CD4-positive, alpha-beta T cell (primary cell): ENCODE results near the gene TBL1X. TPM values are rescaled to one million over a fixed set of nuclear protein-coding genes. Genes with fewer than 3 reads are reported as not detected.

Experiments used
- ATAC-seq: fragments of 200-7000 bp; cut with Tn5 transposase; one replicate; pipeline ENCODE4 v1.10.0; 2022; ENCODE audit warnings: mild to moderate bottlenecking; ENCODE audit not compliant: poor library complexity
- CTCF ChIA-PET: fragments of 350-600 bp; sonication (Branson Sonifier 250); formaldehyde crosslinking; loops from one replicate; lab custom pipeline; 2021; ENCODE audit warnings: antibody characterized with exemption, inconsistent platforms; lab: Charles Lee
- POLR2A ChIA-PET: fragments of 350-600 bp; sonication (Branson Sonifier 250); formaldehyde crosslinking; loops from one replicate; lab custom pipeline; 2021; ENCODE audit warnings: antibody characterized with exemption, inconsistent platforms; lab: Charles Lee
- DNase-seq, 14 experiments: peaks; one replicate each; pipeline ENCODE4 v3.0.0-alpha.2; 2013 to 2020; ENCODE audit warnings: mixed read lengths in 2 of 14
- H3K27ac ChIP-seq, 2 donors: one replicate each; pipeline versions ENCODE4 v1.5.1 to v1.7.0; 2013; ENCODE audit warnings: low read length in 2 of 2, low read depth in 1 of 2, mild to moderate bottlenecking in 1 of 2
- H3K27me3 ChIP-seq, 2 experiments: 1 replicate in 1 of 2; 2 replicates in 1 of 2; pipeline versions ENCODE4 v1.6.1 to v1.7.0; 2013; ENCODE audit warnings: low read length in 2 of 2, control low read depth in 1 of 2, mild to moderate bottlenecking in 1 of 2, moderate library complexity in 1 of 2; ENCODE audit not compliant: insufficient read depth in 2 of 2, control insufficient read depth in 1 of 2
- H3K36me3 ChIP-seq: one replicate; pipeline ENCODE4 v1.6.1; 2013; ENCODE audit warnings: low read length, control low read depth; ENCODE audit not compliant: insufficient read depth
- H3K4me1 ChIP-seq: one replicate; pipeline ENCODE4 v1.6.1; 2013; ENCODE audit warnings: low read length, control low read depth; ENCODE audit not compliant: insufficient read depth
- H3K4me3 ChIP-seq: one replicate; pipeline ENCODE4 v1.5.1; 2013; ENCODE audit warnings: mild to moderate bottlenecking, low read length, moderate library complexity
- H3K9me3 ChIP-seq, 2 experiments: 1 replicate in 1 of 2; 2 replicates in 1 of 2; pipeline versions ENCODE4 v1.6.1 to v1.7.0; 2013; ENCODE audit warnings: low read length in 2 of 2, mild to moderate bottlenecking in 2 of 2, control low read depth in 1 of 2, moderate library complexity in 1 of 2; ENCODE audit not compliant: control insufficient read depth in 1 of 2, insufficient read depth in 1 of 2
- H3K27ac Mint-ChIP-seq: one replicate; pipeline ENCODE4 v1.8.0; 2020; ENCODE audit warnings: mixed read lengths
- H3K27me3 Mint-ChIP-seq: one replicate; pipeline ENCODE4 v1.8.0; 2021; ENCODE audit warnings: mixed read lengths
- H3K36me3 Mint-ChIP-seq: one replicate; pipeline ENCODE4 v1.8.0; 2021; ENCODE audit warnings: low read depth, mixed read lengths
- H3K4me1 Mint-ChIP-seq: one replicate; pipeline ENCODE4 v1.8.0; 2021; ENCODE audit warnings: low read depth, mixed read lengths
- H3K4me3 Mint-ChIP-seq: one replicate; pipeline ENCODE4 v1.8.0; 2020; ENCODE audit warnings: mild to moderate bottlenecking, mixed read lengths
- H3K9me3 Mint-ChIP-seq: one replicate; pipeline ENCODE4 v1.8.0; 2020; ENCODE audit warnings: mixed read lengths
- intact Hi-C, 2 experiments: fragments of 100-400 bp; cut with DNase I in 1 of 2; cut with micrococcal nuclease in 1 of 2; formaldehyde crosslinking; loops; one replicate each; pipeline versions ENCODE4 v1.15.1 to v1.9.0; 2023 to 2025; cut with DNase I, micrococcal nuclease
- total RNA-seq, 174 experiments: library from RNA in 2 of 174; stranded (reverse) in 2 of 174; gene quantifications; one replicate each; pipeline ENCODE4 v1.2.3 and lab custom pipeline; 2021 to 2026
- TF ChIP-seq, protein P1 (sequence below): fragments of 200-600 bp; IDR thresholded peaks from one replicate; pipeline ENCODE4 v1.8.0; 2022; ENCODE audit warnings: antibody characterized with exemption, mild to moderate bottlenecking

Gene TBL1X
- total RNA-seq, 2 experiments from 2014 or later: 17.4 to 19.2 TPM

DNA sequence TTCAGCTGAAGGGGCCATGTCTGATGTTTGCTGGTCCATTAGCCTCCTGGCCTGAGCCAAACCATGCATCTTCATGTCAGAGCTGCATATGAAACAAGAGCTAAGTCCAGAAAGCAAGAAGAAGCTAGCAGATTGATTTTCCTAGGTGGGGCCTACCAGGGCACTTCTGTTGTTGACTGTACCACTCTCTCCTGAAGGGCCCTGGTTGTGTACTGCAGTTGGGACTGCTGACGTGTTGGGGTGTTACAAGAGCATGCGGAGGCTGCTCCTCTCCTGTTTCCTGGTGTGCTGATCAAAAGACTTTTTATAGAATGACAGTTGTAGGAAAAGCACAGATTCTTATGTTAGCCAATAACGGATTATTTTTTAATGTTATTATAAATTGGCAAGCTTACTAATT is 145.1 kb downstream of the TBL1X start:
- no peaks in the 10 kb centered on the region for H3K9me3 ChIP-seq
- H3K4me3 ChIP-seq: no peak overlapping the region
- Mint-ChIP-seq H3K27ac (no peak overlapping the region), H3K9me3 (no peaks in the 10 kb centered on the region), H3K4me1 (no peaks in the 10 kb centered on the region), H3K27me3 (no peaks in the 10 kb centered on the region), H3K36me3 (no peaks in the 10 kb centered on the region), H3K4me3 (no peak overlapping the region)
- H3K27me3 ChIP-seq: no peaks in the 10 kb centered on the region
- H3K4me1 ChIP-seq: no peaks in the 10 kb centered on the region
- ChIA-PET POLR2A (no interaction called here), CTCF (no interaction called here)
- ATAC-seq (no peak), DNase-seq (no peak)
- H3K27ac ChIP-seq: no peak overlapping the region
- TF ChIP-seq, protein P1, sequence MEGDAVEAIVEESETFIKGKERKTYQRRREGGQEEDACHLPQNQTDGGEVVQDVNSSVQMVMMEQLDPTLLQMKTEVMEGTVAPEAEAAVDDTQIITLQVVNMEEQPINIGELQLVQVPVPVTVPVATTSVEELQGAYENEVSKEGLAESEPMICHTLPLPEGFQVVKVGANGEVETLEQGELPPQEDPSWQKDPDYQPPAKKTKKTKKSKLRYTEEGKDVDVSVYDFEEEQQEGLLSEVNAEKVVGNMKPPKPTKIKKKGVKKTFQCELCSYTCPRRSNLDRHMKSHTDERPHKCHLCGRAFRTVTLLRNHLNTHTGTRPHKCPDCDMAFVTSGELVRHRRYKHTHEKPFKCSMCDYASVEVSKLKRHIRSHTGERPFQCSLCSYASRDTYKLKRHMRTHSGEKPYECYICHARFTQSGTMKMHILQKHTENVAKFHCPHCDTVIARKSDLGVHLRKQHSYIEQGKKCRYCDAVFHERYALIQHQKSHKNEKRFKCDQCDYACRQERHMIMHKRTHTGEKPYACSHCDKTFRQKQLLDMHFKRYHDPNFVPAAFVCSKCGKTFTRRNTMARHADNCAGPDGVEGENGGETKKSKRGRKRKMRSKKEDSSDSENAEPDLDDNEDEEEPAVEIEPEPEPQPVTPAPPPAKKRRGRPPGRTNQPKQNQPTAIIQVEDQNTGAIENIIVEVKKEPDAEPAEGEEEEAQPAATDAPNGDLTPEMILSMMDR: no peak
- intact Hi-C loops: no loop called here
- H3K36me3 ChIP-seq: no peaks in the 10 kb centered on the region

GRCh38 chrX:9610771-9611392 is 146.0 kb downstream of the TBL1X start:
- POLR2A ChIA-PET: no interaction called here
- no peaks in the 10 kb centered on the region for H3K4me1 Mint-ChIP-seq
- DNase-seq (no peak), ATAC-seq (no peak)
- TF ChIP-seq, protein P1: no peak
- CTCF ChIA-PET: no interaction called here
- H3K36me3 Mint-ChIP-seq: no peaks in the 10 kb centered on the region
- Histone ChIP-seq H3K4me3 (no peak overlapping the region), H3K36me3 (no peaks in the 10 kb centered on the region), H3K9me3 (no peaks in the 10 kb centered on the region), H3K4me1 (no peaks in the 10 kb centered on the region), H3K27me3 (no peaks in the 10 kb centered on the region), H3K27ac (no peak overlapping the region)
- H3K27me3 Mint-ChIP-seq: no peaks in the 10 kb centered on the region
- intact Hi-C loops: no loop called here
- H3K9me3 Mint-ChIP-seq: no peaks in the 10 kb centered on the region
- H3K27ac Mint-ChIP-seq: no peak overlapping the region
- H3K4me3 Mint-ChIP-seq: no peak overlapping the region

GRCh38 chrX:9611436-9612145 is 146.7 kb downstream of the TBL1X start:
- Mint-ChIP-seq H3K36me3 (no peaks in the 10 kb centered on the region), H3K4me3 (no peak overlapping the region), H3K4me1 (no peaks in the 10 kb centered on the region), H3K27ac (no peak overlapping the region), H3K9me3 (no peaks in the 10 kb centered on the region), H3K27me3 (no peaks in the 10 kb centered on the region)
- DNase-seq (no peak), ATAC-seq (no peak)
- Histone ChIP-seq H3K4me3 (no peak overlapping the region), H3K27ac (no peak overlapping the region), H3K4me1 (no peaks in the 10 kb centered on the region), H3K9me3 (no peaks in the 10 kb centered on the region), H3K36me3 (no peaks in the 10 kb centered on the region), H3K27me3 (no peaks in the 10 kb centered on the region)
- TF ChIP-seq, protein P1: no peak
- intact Hi-C loops: no loop called here
- ChIA-PET POLR2A (no interaction called here), CTCF (no interaction called here)
